GM10248 (cell line): ENCODE results near the gene CCDC69.

Experiments
- CTCF ChIA-PET: fragments of 300-600 bp; sonication (Branson Sonifier 250); formaldehyde crosslinking; extraction: SDS; loops from one replicate; lab custom pipeline; 2021; ENCODE audit warnings: antibody characterized with exemption; lab: Yijun Ruan, JAX
- POLR2A ChIA-PET: fragments of 350-650 bp; sonication (Branson Sonifier 250); formaldehyde crosslinking; extraction: SDS; loops from one replicate; lab custom pipeline; 2020; ENCODE audit warnings: antibody characterized with exemption; lab: Yijun Ruan, JAX
- DNase-seq: peaks from one replicate; pipeline ENCODE4 v3.0.0; 2012; ENCODE audit errors: extremely low spot score
- TF ChIP-seq, protein P1 (sequence below): IDR thresholded peaks from 2 replicates; pipeline ENCODE4 v1.5.1; 2012; ENCODE audit warnings: mild to moderate bottlenecking, low read depth; ENCODE audit errors: extremely low read depth, missing control alignments, control extremely low read depth

The CCDC69 gene

DNA sequence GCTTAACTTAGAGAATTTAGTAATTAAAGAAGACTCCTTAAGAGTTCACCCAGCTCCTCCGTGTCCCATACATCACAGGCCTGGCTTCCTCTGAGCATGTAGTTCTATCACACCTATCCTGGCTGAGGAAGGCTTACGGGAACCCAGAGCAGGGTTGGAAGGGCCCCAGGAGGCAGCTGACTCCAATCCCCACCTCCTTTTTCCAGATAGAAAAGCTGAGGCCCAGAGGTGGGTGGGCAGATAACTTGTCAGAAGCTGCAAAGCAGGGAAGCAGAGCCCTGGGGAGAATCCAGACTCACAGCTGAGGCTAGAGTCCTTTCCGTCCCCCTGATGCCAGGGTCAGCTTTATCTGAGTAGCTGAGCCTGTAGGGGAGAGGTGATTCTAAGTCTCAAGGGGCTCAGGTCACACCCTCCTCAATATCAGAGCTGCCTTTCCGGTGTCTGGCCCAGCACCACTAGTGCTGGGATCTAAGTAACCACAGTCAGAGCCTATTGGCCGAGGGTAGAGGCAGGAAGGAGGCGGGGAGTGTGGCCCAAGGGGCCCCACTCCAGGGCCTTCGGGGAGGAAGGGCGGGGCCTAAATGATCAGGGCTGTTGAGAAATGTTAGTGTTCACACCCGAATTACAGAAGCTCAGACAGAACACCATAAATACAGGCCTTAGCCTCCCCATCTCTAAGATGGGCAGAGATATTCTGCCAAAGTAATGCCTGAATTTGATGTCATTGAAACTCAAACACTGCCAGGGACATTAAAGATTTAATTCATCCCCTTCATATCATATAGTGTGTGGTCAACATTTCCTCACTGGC, 9.9 kb downstream of the CCDC69 start:
- CTCF ChIA-PET, result interaction anchor here (0.8 to 2.9 kb wide), 11 partner anchors 9 to 102 kb away, joined by 3 to 12 read pairs (median 6); partner anchors contain the start of gene CCDC69
- TF ChIP-seq, protein P1, sequence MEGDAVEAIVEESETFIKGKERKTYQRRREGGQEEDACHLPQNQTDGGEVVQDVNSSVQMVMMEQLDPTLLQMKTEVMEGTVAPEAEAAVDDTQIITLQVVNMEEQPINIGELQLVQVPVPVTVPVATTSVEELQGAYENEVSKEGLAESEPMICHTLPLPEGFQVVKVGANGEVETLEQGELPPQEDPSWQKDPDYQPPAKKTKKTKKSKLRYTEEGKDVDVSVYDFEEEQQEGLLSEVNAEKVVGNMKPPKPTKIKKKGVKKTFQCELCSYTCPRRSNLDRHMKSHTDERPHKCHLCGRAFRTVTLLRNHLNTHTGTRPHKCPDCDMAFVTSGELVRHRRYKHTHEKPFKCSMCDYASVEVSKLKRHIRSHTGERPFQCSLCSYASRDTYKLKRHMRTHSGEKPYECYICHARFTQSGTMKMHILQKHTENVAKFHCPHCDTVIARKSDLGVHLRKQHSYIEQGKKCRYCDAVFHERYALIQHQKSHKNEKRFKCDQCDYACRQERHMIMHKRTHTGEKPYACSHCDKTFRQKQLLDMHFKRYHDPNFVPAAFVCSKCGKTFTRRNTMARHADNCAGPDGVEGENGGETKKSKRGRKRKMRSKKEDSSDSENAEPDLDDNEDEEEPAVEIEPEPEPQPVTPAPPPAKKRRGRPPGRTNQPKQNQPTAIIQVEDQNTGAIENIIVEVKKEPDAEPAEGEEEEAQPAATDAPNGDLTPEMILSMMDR, result no peak
- DNase-seq, result peak; percentile 90
- POLR2A ChIA-PET, result interaction anchor here (0.5 to 6.5 kb wide), 11 partner anchors 9 to 801 kb away, joined by 3 to 53 read pairs (median 4); partner anchors contain the start of genes CCDC69, CD74, G3BP1 and GM2A

DNA sequence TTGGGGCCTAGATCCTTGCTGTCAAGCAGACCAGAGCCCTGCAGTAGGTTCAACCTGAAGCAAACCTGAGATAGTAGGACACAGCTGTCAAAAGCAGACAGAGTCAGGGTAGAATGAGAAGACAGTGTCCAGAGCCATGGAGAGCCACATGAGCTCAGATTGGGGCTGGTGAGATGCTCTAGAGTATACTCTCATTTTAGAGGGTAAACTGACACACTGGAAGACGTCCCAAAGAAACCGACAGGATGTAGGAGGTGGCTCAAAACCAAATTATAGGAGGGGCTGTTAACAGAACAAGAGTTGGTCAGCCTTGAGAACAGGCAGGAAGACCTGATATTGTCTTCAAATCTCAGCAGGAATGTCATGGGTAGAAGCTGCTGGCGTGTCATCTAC, 11.5 kb downstream of the CCDC69 start:
- no peak for DNase-seq
- ChIA-PET POLR2A (interaction anchor here (0.5 to 6.5 kb wide), 7 partner anchors 9 to 547 kb away, joined by 3 to 53 read pairs (median 4); partner anchors contain the start of genes CCDC69 and GM2A), CTCF (interaction anchor here (1.0 to 2.9 kb wide), 11 partner anchors 9 to 97 kb away, joined by 3 to 10 read pairs (median 4); partner anchors contain the start of genes CCDC69 and GM2A)
- TF ChIP-seq, protein P1, result no peak

DNA sequence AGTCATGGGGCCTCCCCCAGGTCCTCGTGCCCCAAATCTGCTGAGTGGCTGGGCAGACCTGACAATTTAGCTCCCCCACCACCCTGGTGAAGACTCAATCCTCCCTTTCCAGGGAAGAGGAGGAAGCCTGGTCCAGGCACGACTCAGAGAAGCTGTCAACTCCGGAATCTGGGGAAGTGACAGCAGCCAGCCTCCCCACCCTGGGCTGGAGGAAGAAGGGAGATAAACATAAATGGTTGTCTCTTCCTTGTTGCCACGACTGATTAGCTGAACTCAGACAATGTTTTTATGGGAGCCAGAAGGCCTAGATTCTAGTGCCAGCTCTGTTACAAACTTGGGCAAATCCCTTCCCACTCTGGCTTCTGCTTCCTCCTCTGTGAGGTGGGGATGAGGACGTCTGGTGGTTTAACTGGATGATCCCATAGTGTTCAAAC, 15.4 kb downstream of the CCDC69 start:
- POLR2A ChIA-PET, result interaction anchor here (0.7 to 1.0 kb wide), 2 partner anchors 15 to 51 kb away, joined by 3 to 4 read pairs; no protein-coding TSS in a partner anchor
- TF ChIP-seq, protein P1, result no peak
- CTCF ChIA-PET, result interaction anchor here (0.8 to 2.5 kb wide), 6 partner anchors 8 to 443 kb away, joined by 3 to 9 read pairs (median 5); no protein-coding TSS in a partner anchor
- no peak for DNase-seq

DNA sequence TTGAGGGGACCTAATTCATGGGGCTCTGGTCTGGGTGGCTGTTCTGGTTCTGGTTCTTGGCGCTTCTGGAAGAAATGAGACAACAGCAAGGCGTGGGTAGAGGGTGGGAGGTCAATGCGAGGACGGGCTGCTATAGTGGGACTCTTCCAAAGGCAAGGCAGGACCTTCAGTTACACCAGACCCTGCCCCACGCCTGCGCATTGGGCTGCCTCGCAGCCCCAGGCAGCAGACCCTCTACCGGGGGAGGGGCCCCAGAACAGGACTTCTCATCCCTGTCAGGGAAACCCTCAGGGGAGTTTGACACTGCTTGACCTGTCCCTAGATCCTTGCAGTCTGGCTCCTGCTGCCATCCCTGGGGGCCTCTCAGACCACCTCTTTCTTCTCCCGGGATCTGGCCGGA, 18.5 kb downstream of the CCDC69 start:
- TF ChIP-seq, protein P1, result no peak
- ChIA-PET POLR2A (no interaction called here), CTCF (interaction anchor here (1.6 to 1.8 kb wide), 3 partner anchors 40 to 111 kb away, joined by 3 to 5 read pairs (median 5); no protein-coding TSS in a partner anchor)
- DNase-seq, result no peak

DNA sequence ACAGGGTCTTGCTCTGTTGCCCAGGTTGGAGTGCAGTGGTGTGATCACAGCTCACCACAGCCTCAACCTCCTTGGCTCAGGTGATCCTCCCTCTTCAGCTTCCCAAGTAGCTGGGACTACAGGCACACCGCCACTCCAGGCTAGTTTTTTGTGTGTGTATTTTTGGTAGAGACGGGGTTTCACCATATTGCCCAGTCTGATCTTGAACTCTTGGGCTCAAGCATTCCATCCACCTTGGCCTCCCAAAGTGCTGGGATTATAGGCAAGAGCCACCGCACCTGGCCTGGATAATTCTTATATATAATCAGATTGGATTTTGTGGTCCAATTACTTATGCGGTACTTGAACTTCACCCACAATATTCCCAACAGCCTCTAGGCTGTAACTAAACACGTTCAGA, 19.8 kb downstream of the CCDC69 start:
- DNase-seq, result no peak
- ChIA-PET CTCF (no interaction called here), POLR2A (no interaction called here)
- TF ChIP-seq, protein P1, result no peak

DNA sequence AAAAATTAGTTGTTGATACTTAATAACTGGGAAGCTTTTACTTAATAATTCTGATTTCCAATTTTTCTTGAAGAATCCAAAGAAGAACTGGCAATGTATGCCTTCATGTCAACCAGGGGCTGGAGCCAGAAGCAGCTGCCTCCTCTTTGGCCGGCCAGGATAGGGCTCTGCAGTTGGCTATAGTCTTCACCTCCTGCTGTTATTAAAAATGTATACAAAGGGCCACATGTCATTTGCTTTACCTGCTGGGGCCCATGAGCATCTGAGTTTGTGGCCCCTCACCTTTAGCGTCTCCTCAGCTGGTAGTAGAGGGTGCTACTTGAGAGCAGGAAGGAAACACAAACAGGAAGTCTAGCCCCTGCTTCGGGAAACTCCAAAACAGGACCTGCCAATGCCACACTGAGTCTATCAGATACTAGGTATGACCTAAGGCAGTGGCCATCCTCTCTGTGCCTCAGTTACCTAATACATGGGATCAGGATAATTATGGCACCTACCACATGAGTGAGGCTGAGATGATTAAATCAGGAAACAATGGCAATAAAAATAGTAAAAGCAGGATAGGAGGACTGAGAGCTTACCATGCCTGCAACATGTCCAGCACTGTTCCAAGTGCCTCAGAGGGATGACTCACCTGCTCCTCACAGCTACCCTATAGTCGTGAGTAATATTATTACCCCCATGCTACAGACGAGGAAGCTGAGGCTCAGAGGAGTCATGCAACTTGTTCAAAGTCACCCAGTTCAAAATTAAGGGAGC, 21.3 kb downstream of the CCDC69 start:
- TF ChIP-seq, protein P1, result no peak
- CTCF ChIA-PET, result interaction anchor here (0.9 to 2.6 kb wide), 7 partner anchors 10 to 155 kb away, joined by 3 to 10 read pairs (median 4); no protein-coding TSS in a partner anchor
- POLR2A ChIA-PET, result interaction anchor here (0.6 to 1.4 kb wide), 2 partner anchors 49 to 50 kb away, joined by 3 to 6 read pairs; partner anchors contain the start of gene GM2A
- DNase-seq, result no peak
